GM19467 (cell line): ENCODE measurements around the gene VTI1A.
"Not testable (repeated sequence)": the region's sequence is repeated elsewhere in the genome, so short reads cannot be mapped to it uniquely, and the experiment has no call there.

Experiments used
- ATAC-seq: cut with Tn5 transposase; IDR thresholded peaks from one replicate; pipeline ENCODE4 v1.9.1; 2021; ENCODE audit warnings: mild to moderate bottlenecking, moderate library complexity; ENCODE audit not compliant: unreplicated experiment

The VTI1A gene

GRCh38 chr10:112538168-112538567, 91.2 kb downstream of the VTI1A start:
- no peak for ATAC-seq

GRCh38 chr10:112539340-112539739, 92.3 kb downstream of the VTI1A start:
- ATAC-seq = no peak

- not testable (repeated sequence) for ATAC-seq
Observed at GRCh38 chr10:112542823-112543222, 95.8 kb downstream of the VTI1A start.

- no peak for ATAC-seq
Observed at GRCh38 chr10:112546474-112546873, 99.5 kb downstream of the VTI1A start.

- no peak for ATAC-seq
Observed at GRCh38 chr10:112548535-112549276, 101.7 kb downstream of the VTI1A start.

- no peak for ATAC-seq
Observed at GRCh38 chr10:112552593-112553110, 105.6 kb downstream of the VTI1A start.

GRCh38 chr10:112553315-112553714, 106.3 kb downstream of the VTI1A start:
- ATAC-seq = no peak

GRCh38 chr10:112554263-112554662, 107.2 kb downstream of the VTI1A start:
- no peak for ATAC-seq

GRCh38 chr10:112557197-112557596, 110.2 kb downstream of the VTI1A start:
- no peak for ATAC-seq

GRCh38 chr10:112558476-112559142, 111.6 kb downstream of the VTI1A start:
- no peak for ATAC-seq

GRCh38 chr10:112559349-112559748, 112.3 kb downstream of the VTI1A start:
- ATAC-seq = no peak

- ATAC-seq = no peak
Observed at GRCh38 chr10:112562122-112562521, 115.1 kb downstream of the VTI1A start.

- ATAC-seq = no peak
Observed at GRCh38 chr10:112562809-112563663, 116.0 kb downstream of the VTI1A start.

- no peak for ATAC-seq
Observed at GRCh38 chr10:112564337-112564736, 117.3 kb downstream of the VTI1A start.

- no peak for ATAC-seq
Observed at GRCh38 chr10:112565434-112566053, 118.5 kb downstream of the VTI1A start.

- ATAC-seq = no peak
Observed at GRCh38 chr10:112570585-112570984, 123.6 kb downstream of the VTI1A start.

- ATAC-seq = no peak
Observed at GRCh38 chr10:112579578-112579977, 132.6 kb downstream of the VTI1A start.

- no peak for ATAC-seq
Observed at GRCh38 chr10:112580267-112580666, 133.3 kb downstream of the VTI1A start.

GRCh38 chr10:112581921-112582320, 134.9 kb downstream of the VTI1A start:
- ATAC-seq = no peak

GRCh38 chr10:112583236-112583939, 136.4 kb downstream of the VTI1A start:
- ATAC-seq = no peak
